CD4-positive, alpha-beta T cell (primary cell): Measurements from ENCODE around the gene DCAF8L2. TPM values are rescaled to one million over a fixed set of nuclear protein-coding genes. Genes with fewer than 3 reads are reported as not detected.

Experiments
- ATAC-seq: fragments of 200-7000 bp; cut with Tn5 transposase; one replicate; pipeline ENCODE4 v1.10.0; 2022; ENCODE audit warnings: mild to moderate bottlenecking; ENCODE audit not compliant: poor library complexity
- CTCF ChIA-PET: fragments of 350-600 bp; sonication (Branson Sonifier 250); formaldehyde crosslinking; loops from one replicate; lab custom pipeline; 2021; ENCODE audit warnings: antibody characterized with exemption, inconsistent platforms; lab: Charles Lee
- POLR2A ChIA-PET: fragments of 350-600 bp; sonication (Branson Sonifier 250); formaldehyde crosslinking; loops from one replicate; lab custom pipeline; 2021; ENCODE audit warnings: antibody characterized with exemption, inconsistent platforms; lab: Charles Lee
- DNase-seq, 14 experiments: peaks; one replicate each; pipeline ENCODE4 v3.0.0-alpha.2; 2013 to 2020; ENCODE audit warnings: mixed read lengths in 2 of 14
- H3K27ac ChIP-seq, 2 donors: one replicate each; pipeline versions ENCODE4 v1.5.1 to v1.7.0; 2013; ENCODE audit warnings: low read length in 2 of 2, low read depth in 1 of 2, mild to moderate bottlenecking in 1 of 2
- H3K27me3 ChIP-seq, 2 experiments: 1 replicate in 1 of 2; 2 replicates in 1 of 2; pipeline versions ENCODE4 v1.6.1 to v1.7.0; 2013; ENCODE audit warnings: low read length in 2 of 2, control low read depth in 1 of 2, mild to moderate bottlenecking in 1 of 2, moderate library complexity in 1 of 2; ENCODE audit not compliant: insufficient read depth in 2 of 2, control insufficient read depth in 1 of 2
- H3K36me3 ChIP-seq: one replicate; pipeline ENCODE4 v1.6.1; 2013; ENCODE audit warnings: low read length, control low read depth; ENCODE audit not compliant: insufficient read depth
- H3K4me1 ChIP-seq: one replicate; pipeline ENCODE4 v1.6.1; 2013; ENCODE audit warnings: low read length, control low read depth; ENCODE audit not compliant: insufficient read depth
- H3K4me3 ChIP-seq: one replicate; pipeline ENCODE4 v1.5.1; 2013; ENCODE audit warnings: mild to moderate bottlenecking, low read length, moderate library complexity
- H3K9me3 ChIP-seq, 2 experiments: 1 replicate in 1 of 2; 2 replicates in 1 of 2; pipeline versions ENCODE4 v1.6.1 to v1.7.0; 2013; ENCODE audit warnings: low read length in 2 of 2, mild to moderate bottlenecking in 2 of 2, control low read depth in 1 of 2, moderate library complexity in 1 of 2; ENCODE audit not compliant: control insufficient read depth in 1 of 2, insufficient read depth in 1 of 2
- H3K27ac Mint-ChIP-seq: one replicate; pipeline ENCODE4 v1.8.0; 2020; ENCODE audit warnings: mixed read lengths
- H3K27me3 Mint-ChIP-seq: one replicate; pipeline ENCODE4 v1.8.0; 2021; ENCODE audit warnings: mixed read lengths
- H3K36me3 Mint-ChIP-seq: one replicate; pipeline ENCODE4 v1.8.0; 2021; ENCODE audit warnings: low read depth, mixed read lengths
- H3K4me1 Mint-ChIP-seq: one replicate; pipeline ENCODE4 v1.8.0; 2021; ENCODE audit warnings: low read depth, mixed read lengths
- H3K4me3 Mint-ChIP-seq: one replicate; pipeline ENCODE4 v1.8.0; 2020; ENCODE audit warnings: mild to moderate bottlenecking, mixed read lengths
- H3K9me3 Mint-ChIP-seq: one replicate; pipeline ENCODE4 v1.8.0; 2020; ENCODE audit warnings: mixed read lengths
- CTCF ChIP-seq: fragments of 200-600 bp; IDR thresholded peaks from one replicate; pipeline ENCODE4 v1.8.0; 2022; ENCODE audit warnings: antibody characterized with exemption, mild to moderate bottlenecking
- intact Hi-C, 2 experiments: fragments of 100-400 bp; cut with DNase I in 1 of 2; cut with micrococcal nuclease in 1 of 2; formaldehyde crosslinking; loops; one replicate each; pipeline versions ENCODE4 v1.15.1 to v1.9.0; 2023 to 2025; cut with DNase I, micrococcal nuclease
- total RNA-seq, 174 experiments: library from RNA in 2 of 174; stranded (reverse) in 2 of 174; gene quantifications; one replicate each; pipeline ENCODE4 v1.2.3 and lab custom pipeline; 2021 to 2026

Gene DCAF8L2
- total RNA-seq, 2 experiments from 2014 or later, result not detected

- ATAC-seq, result no peak
- DNase-seq, result no peak
- Mint-ChIP-seq H3K9me3 (peaks cover under 1% of the 10 kb centered on the region), H3K36me3 (no peaks in the 10 kb centered on the region), H3K27me3 (no peaks in the 10 kb centered on the region), H3K4me3 (no peak overlapping the region), H3K27ac (no peak overlapping the region), H3K4me1 (no peaks in the 10 kb centered on the region)
- Histone ChIP-seq H3K4me1 (no peaks in the 10 kb centered on the region), H3K4me3 (no peak overlapping the region), H3K36me3 (no peaks in the 10 kb centered on the region), H3K27ac (no peak overlapping the region), H3K27me3 (no peaks in the 10 kb centered on the region), H3K9me3 (no peaks in the 10 kb centered on the region)
- intact Hi-C loops, result no loop called here
- POLR2A ChIA-PET, result no interaction called here
- CTCF ChIA-PET, result interaction anchor here (1.3 kb wide), 1 partner anchor 49 kb away, joined by 3 read pairs; no protein-coding TSS in a partner anchor
- TF ChIP-seq CTCF, result no peak
Measured at GRCh38 chrX:27555514-27555913, 34.6 kb upstream of the DCAF8L2 start.

DNA sequence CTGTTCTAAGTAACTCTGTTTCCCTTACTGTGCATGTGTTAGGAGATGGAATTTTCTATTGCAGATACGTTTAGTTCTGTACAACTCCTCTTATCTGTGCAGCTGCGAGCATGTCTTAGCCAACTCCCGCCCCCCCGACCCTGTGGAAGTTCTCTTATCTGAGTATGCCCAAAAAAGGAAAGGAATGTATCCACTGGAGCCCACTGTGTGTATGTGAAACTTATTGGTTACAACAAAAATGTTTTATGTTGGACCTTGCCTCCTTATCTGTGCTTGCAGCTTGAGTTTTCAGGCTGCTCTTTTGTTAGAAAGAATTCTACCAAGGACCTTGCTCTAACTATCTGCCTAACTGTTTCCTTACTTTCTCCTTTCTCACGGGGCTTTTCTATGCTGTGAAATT, 24.2 kb upstream of the DCAF8L2 start:
- CTCF ChIA-PET, result no interaction called here
- no peaks in the 10 kb centered on the region for H3K36me3 ChIP-seq
- H3K4me3 Mint-ChIP-seq, result no peak overlapping the region
- H3K9me3 ChIP-seq, result no peaks in the 10 kb centered on the region
- no peaks in the 10 kb centered on the region for H3K27me3 Mint-ChIP-seq
- H3K27ac Mint-ChIP-seq, result no peak overlapping the region
- H3K4me1 Mint-ChIP-seq, result no peaks in the 10 kb centered on the region
- intact Hi-C loops, result no loop called here
- no peak overlapping the region for H3K4me3 ChIP-seq
- ATAC-seq, result no peak
- TF ChIP-seq CTCF, result no peak
- no peaks in the 10 kb centered on the region for H3K4me1 ChIP-seq
- no peak for DNase-seq
- no peaks in the 10 kb centered on the region for H3K9me3 Mint-ChIP-seq
- no peak overlapping the region for H3K27ac ChIP-seq
- POLR2A ChIA-PET, result no interaction called here
- H3K27me3 ChIP-seq, result no peaks in the 10 kb centered on the region
- H3K36me3 Mint-ChIP-seq, result no peaks in the 10 kb centered on the region

DNA sequence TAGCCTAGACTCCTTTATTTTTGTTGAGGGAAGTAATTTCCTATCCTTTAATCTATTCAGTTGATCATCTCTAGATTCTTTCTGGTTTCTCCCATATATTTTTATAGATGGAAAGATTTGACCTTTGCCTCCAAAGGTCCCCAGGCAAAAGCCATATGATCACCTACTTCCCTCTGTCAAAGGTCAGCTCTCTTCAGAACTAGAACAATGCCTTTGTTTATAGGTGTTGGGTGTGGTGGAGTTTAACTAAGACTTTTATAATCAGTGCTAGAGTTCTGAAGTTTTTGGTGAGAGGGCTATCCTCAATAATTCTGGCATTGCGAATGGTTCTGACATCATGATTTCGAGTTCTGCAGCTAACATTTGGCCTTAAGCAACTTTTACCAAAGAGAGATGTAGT, 19.0 kb upstream of the DCAF8L2 start:
- intact Hi-C loops, result no loop called here
- no peak overlapping the region for H3K27ac Mint-ChIP-seq
- no peak overlapping the region for H3K4me3 Mint-ChIP-seq
- H3K27ac ChIP-seq, result no peak overlapping the region
- no peaks in the 10 kb centered on the region for H3K27me3 Mint-ChIP-seq
- no peaks in the 10 kb centered on the region for H3K36me3 ChIP-seq
- no peaks in the 10 kb centered on the region for H3K36me3 Mint-ChIP-seq
- no peaks in the 10 kb centered on the region for H3K9me3 Mint-ChIP-seq
- ATAC-seq, result no peak
- peaks cover 0 to 7% of the 10 kb centered on the region in 2 experiments for H3K9me3 ChIP-seq
- H3K4me1 Mint-ChIP-seq, result no peaks in the 10 kb centered on the region
- ChIA-PET CTCF (no interaction called here), POLR2A (no interaction called here)
- H3K4me1 ChIP-seq, result no peaks in the 10 kb centered on the region
- TF ChIP-seq CTCF, result no peak
- DNase-seq, result no peak
- H3K27me3 ChIP-seq, result no peaks in the 10 kb centered on the region
- no peak overlapping the region for H3K4me3 ChIP-seq
